ENCODE data around the gene FHIT. TPM values are rescaled to one million over a fixed set of nuclear protein-coding genes. Genes with fewer than 3 reads are reported as not detected.

FHIT gene
- polyA plus RNA-seq, 1 of the 3 experiments (the other 2 are of a cell fraction): 0.41 TPM

DNA sequence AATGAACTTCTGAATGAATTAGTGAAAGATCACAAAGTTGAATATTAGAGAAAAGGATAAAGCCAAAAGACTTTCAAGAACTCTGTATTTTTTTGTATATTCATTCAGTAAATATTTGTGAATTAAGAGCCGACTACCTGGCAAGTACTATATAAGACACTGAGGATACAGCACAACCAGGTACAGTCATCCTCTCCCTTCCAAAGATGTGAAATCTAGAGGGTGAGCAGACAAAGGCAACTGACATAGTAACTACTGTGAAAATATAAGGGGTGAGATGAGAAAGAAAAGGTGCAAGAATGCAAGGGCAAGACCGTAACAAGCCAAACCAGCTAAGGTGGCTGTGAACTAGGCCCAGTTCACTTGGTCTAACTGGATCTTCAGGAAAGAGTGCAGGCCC is 1226.9 kb downstream of the FHIT start (continued):
- TF ChIP-seq IRF3 (IDR thresholded peaks at IDR 0.05; ENCODE audit: low read depth, low read length) (no peak), FOSL2 (IDR thresholded peaks at IDR 0.05; ENCODE audit: borderline replicate concordance, low read depth) (no peak), EZH2phosphoT487 (IDR thresholded peaks at IDR 0.05; ENCODE audit: borderline replicate concordance, low read depth) (no peak)

- ChIA-PET CTCF (no interaction called here), POLR2A (no interaction called here)
- Histone ChIP-seq H3K27ac (ENCODE audit: low read depth in 2 of 2, low read length in 1 of 2) (no peak overlapping the region), H2AFZ (ENCODE audit: low read depth) (no peak overlapping the region), H3F3A (replicated peaks; ENCODE audit: insufficient read depth) (no peaks in the 10 kb centered on the region), H4K20me1 (ENCODE audit: insufficient read depth) (no peaks in the 10 kb centered on the region), H3K9me3 (no peaks in the 10 kb centered on the region), H3K27me3 (ENCODE audit: insufficient read depth) (no peaks in the 10 kb centered on the region), H3K9me2 (no peaks in the 10 kb centered on the region), H3K36me3 (replicated peaks in 1 of 2; ENCODE audit: control insufficient read depth in 1 of 2, insufficient read depth in 2 of 2, low read length in 1 of 2) (no peaks in the 10 kb centered on the region), H3K9ac (no peak overlapping the region), H3K4me3 (ENCODE audit: low read depth in 2 of 2, low read length in 1 of 2) (no peak overlapping the region), H3K4me2 (no peak overlapping the region), H3K79me2 (ENCODE audit: insufficient read depth) (no peaks in the 10 kb centered on the region), H3K4me1 (ENCODE audit: control insufficient read depth in 1 of 2, insufficient read depth in 2 of 2, low read depth in 1 of 2, low read length in 1 of 2) (no peaks in the 10 kb centered on the region; a peak in 2 of 4 replicates)
- TF ChIP-seq CHD2 (IDR thresholded peaks at IDR 0.05; ENCODE audit: low read length, partially characterized antibody) (no peak), JUND (IDR thresholded peaks at IDR 0.05) (no peak), USF2 (IDR thresholded peaks at IDR 0.05; ENCODE audit: borderline replicate concordance, low read depth, low read length) (no peak), POLR2AphosphoS5 (IDR thresholded peaks at IDR 0.05; ENCODE audit: low read depth, low read length) (no peak), MAX (IDR thresholded peaks at IDR 0.05; ENCODE audit: low read depth) (no peak), YY1 (IDR thresholded peaks at IDR 0.05; ENCODE audit: low read depth) (no peak), FOXM1 (IDR thresholded peaks at IDR 0.05; ENCODE audit: low read depth) (no peak), NRF1 (IDR thresholded peaks at IDR 0.05; ENCODE audit: low read depth, low read length) (no peak), MEF2A (IDR thresholded peaks at IDR 0.05; ENCODE audit: borderline replicate concordance, low read depth) (no peak), IRF3 (IDR thresholded peaks at IDR 0.05; ENCODE audit: low read depth, low read length) (no peak), TAF1 (IDR thresholded peaks at IDR 0.05; ENCODE audit: borderline replicate concordance, low read depth, low read length) (no peak), FOSL2 (IDR thresholded peaks at IDR 0.05; ENCODE audit: borderline replicate concordance, low read depth) (no peak)
- TF ChIP-seq, protein P1, sequence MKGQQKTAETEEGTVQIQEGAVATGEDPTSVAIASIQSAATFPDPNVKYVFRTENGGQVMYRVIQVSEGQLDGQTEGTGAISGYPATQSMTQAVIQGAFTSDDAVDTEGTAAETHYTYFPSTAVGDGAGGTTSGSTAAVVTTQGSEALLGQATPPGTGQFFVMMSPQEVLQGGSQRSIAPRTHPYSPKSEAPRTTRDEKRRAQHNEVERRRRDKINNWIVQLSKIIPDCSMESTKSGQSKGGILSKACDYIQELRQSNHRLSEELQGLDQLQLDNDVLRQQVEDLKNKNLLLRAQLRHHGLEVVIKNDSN (IDR thresholded peaks at IDR 0.05; ENCODE audit: borderline replicate concordance, low read depth): no peak
- TF ChIP-seq, protein P2, sequence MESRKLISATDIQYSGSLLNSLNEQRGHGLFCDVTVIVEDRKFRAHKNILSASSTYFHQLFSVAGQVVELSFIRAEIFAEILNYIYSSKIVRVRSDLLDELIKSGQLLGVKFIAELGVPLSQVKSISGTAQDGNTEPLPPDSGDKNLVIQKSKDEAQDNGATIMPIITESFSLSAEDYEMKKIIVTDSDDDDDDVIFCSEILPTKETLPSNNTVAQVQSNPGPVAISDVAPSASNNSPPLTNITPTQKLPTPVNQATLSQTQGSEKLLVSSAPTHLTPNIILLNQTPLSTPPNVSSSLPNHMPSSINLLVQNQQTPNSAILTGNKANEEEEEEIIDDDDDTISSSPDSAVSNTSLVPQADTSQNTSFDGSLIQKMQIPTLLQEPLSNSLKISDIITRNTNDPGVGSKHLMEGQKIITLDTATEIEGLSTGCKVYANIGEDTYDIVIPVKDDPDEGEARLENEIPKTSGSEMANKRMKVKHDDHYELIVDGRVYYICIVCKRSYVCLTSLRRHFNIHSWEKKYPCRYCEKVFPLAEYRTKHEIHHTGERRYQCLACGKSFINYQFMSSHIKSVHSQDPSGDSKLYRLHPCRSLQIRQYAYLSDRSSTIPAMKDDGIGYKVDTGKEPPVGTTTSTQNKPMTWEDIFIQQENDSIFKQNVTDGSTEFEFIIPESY (IDR thresholded peaks at IDR 0.05; ENCODE audit: borderline replicate concordance, low read depth): no peak
- TF ChIP-seq, protein P3, sequence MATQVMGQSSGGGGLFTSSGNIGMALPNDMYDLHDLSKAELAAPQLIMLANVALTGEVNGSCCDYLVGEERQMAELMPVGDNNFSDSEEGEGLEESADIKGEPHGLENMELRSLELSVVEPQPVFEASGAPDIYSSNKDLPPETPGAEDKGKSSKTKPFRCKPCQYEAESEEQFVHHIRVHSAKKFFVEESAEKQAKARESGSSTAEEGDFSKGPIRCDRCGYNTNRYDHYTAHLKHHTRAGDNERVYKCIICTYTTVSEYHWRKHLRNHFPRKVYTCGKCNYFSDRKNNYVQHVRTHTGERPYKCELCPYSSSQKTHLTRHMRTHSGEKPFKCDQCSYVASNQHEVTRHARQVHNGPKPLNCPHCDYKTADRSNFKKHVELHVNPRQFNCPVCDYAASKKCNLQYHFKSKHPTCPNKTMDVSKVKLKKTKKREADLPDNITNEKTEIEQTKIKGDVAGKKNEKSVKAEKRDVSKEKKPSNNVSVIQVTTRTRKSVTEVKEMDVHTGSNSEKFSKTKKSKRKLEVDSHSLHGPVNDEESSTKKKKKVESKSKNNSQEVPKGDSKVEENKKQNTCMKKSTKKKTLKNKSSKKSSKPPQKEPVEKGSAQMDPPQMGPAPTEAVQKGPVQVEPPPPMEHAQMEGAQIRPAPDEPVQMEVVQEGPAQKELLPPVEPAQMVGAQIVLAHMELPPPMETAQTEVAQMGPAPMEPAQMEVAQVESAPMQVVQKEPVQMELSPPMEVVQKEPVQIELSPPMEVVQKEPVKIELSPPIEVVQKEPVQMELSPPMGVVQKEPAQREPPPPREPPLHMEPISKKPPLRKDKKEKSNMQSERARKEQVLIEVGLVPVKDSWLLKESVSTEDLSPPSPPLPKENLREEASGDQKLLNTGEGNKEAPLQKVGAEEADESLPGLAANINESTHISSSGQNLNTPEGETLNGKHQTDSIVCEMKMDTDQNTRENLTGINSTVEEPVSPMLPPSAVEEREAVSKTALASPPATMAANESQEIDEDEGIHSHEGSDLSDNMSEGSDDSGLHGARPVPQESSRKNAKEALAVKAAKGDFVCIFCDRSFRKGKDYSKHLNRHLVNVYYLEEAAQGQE (IDR thresholded peaks at IDR 0.05; ENCODE audit: low read depth, low read length): no peak
- DNase-seq: no peak
Measured at GRCh38 chr3:60023189-60023588, 1228.1 kb downstream of the FHIT start.
